ENCODE data around the gene GPRC5B.

GPRC5B gene

GRCh38 chr16:19896951-19897350, 12.3 kb upstream of the GPRC5B start:
- DNase-seq: no peak

GRCh38 chr16:19894586-19894985, 9.9 kb upstream of the GPRC5B start:
- DNase-seq: no peak

GRCh38 chr16:19892902-19893301, 8.3 kb upstream of the GPRC5B start:
- DNase-seq: no peak

- no peak for DNase-seq
Observed at GRCh38 chr16:19890901-19891300, 6.3 kb upstream of the GPRC5B start.

GRCh38 chr16:19888834-19889233, 4.2 kb upstream of the GPRC5B start:
- no peak for DNase-seq

- peak; percentile 92 for DNase-seq
Observed at GRCh38 chr16:19886073-19886941, 1.7 kb upstream of the GPRC5B start.

GRCh38 chr16:19885451-19886072, 914 bp upstream of the GPRC5B start:
- DNase-seq: no peak

- peak; percentile 60 for DNase-seq
Observed at GRCh38 chr16:19883966-19884485, 622 bp downstream of the GPRC5B start.

GRCh38 chr16:19883296-19883965, 1.2 kb downstream of the GPRC5B start:
- peak; percentile 62 for DNase-seq

GRCh38 chr16:19882646-19883045, 2.0 kb downstream of the GPRC5B start:
- no peak for DNase-seq

- no peak for DNase-seq
Observed at GRCh38 chr16:19882186-19882585, 2.5 kb downstream of the GPRC5B start.

- no peak for DNase-seq
Observed at GRCh38 chr16:19881783-19882182, 2.9 kb downstream of the GPRC5B start.

- DNase-seq: no peak
Observed at GRCh38 chr16:19881028-19881427, 3.6 kb downstream of the GPRC5B start.

- DNase-seq: no peak
Observed at GRCh38 chr16:19879241-19879792, 5.3 kb downstream of the GPRC5B start.

GRCh38 chr16:19878757-19879156, 5.9 kb downstream of the GPRC5B start:
- no peak for DNase-seq

GRCh38 chr16:19876501-19877059, 8.1 kb downstream of the GPRC5B start:
- no peak for DNase-seq

GRCh38 chr16:19875900-19876299, 8.7 kb downstream of the GPRC5B start:
- DNase-seq: no peak

- no peak for DNase-seq
Observed at GRCh38 chr16:19874851-19875546, 9.6 kb downstream of the GPRC5B start.

- no peak for DNase-seq
Observed at GRCh38 chr16:19874026-19874425, 10.6 kb downstream of the GPRC5B start.

GRCh38 chr16:19872935-19873334, 11.7 kb downstream of the GPRC5B start:
- DNase-seq: no peak

GRCh38 chr16:19872179-19872863, 12.3 kb downstream of the GPRC5B start:
- no peak for DNase-seq

- DNase-seq: no peak
Observed at GRCh38 chr16:19871721-19872120, 12.9 kb downstream of the GPRC5B start.
